IMR-90 (cell line): ENCODE data around the gene EPB41L3. TPM values are rescaled to one million over a fixed set of nuclear protein-coding genes. Genes with fewer than 3 reads are reported as not detected.

Source experiments
- ATAC-seq: fragments of 200-7000 bp; cut with Tn5 transposase; 2 replicates; pipeline ENCODE4 v1.9.1; 2020; ENCODE audit warnings: low read depth, mild to moderate bottlenecking, moderate library complexity
- BruUV-seq: library from RNA; stranded (reverse); fragments of 400-500 nt; replicated peaks from 2 replicates; lab custom pipeline; 2021; lab: Mats Ljungman, UMichigan
- CTCF ChIA-PET: fragments of 300-600 bp; formaldehyde crosslinking; extraction: SDS; loops from one replicate; lab custom pipeline; 2021; ENCODE audit warnings: antibody characterized with exemption; lab: Yijun Ruan, JAX
- POLR2A ChIA-PET: fragments of 300-600 bp; sonication (Branson Sonifier 250); formaldehyde crosslinking; loops from one replicate; lab custom pipeline; 2022; ENCODE audit warnings: antibody characterized with exemption; ENCODE audit not compliant: unreplicated experiment; lab: Charles Lee
- DNase-seq: peaks from one replicate; pipeline ENCODE4 v3.0.0; 2013
- H2AFZ ChIP-seq: replicated peaks from 2 replicates; pipeline ENCODE3; 2013; ENCODE audit warnings: low read length, mild to moderate bottlenecking; ENCODE audit not compliant: poor library complexity
- H2AK5ac ChIP-seq: 2 replicates; pipeline ENCODE4 v1.6.1; 2013; ENCODE audit warnings: low read depth, low read length, inconsistent platforms
- H2AK9ac ChIP-seq: replicated peaks from 2 replicates; pipeline ENCODE3; 2013; ENCODE audit warnings: mild to moderate bottlenecking, low read depth, low read length, moderate library complexity; ENCODE audit not compliant: poor library complexity
- H2BK120ac ChIP-seq: 2 replicates; pipeline ENCODE4 v1.6.1; 2013; ENCODE audit warnings: low read depth, low read length, inconsistent platforms
- H2BK15ac ChIP-seq: 3 replicates; pipeline ENCODE4 v1.6.1; 2013; ENCODE audit warnings: low read depth, low read length, inconsistent platforms
- H2BK20ac ChIP-seq: 2 replicates; pipeline ENCODE4 v1.6.1; 2013; ENCODE audit warnings: low read depth, mild to moderate bottlenecking, inconsistent platforms, low read length, moderate library complexity
- H2BK5ac ChIP-seq: 2 replicates; pipeline ENCODE4 v1.6.1; 2013; ENCODE audit warnings: mild to moderate bottlenecking, low read depth, low read length, inconsistent platforms; ENCODE audit not compliant: poor library complexity, severe bottlenecking
- H3K14ac ChIP-seq: replicated peaks from 2 replicates; pipeline ENCODE4 v1.6.1; 2013; ENCODE audit warnings: low read depth, low read length, inconsistent platforms
- H3K18ac ChIP-seq: 2 replicates; pipeline ENCODE4 v1.6.1; 2013; ENCODE audit warnings: low read depth, low read length, control low read depth
- H3K23ac ChIP-seq: 2 replicates; pipeline ENCODE4 v1.6.1; 2013; ENCODE audit warnings: low read depth, low read length, inconsistent platforms
- H3K27ac ChIP-seq: 2 replicates; pipeline ENCODE4 v1.5.1; 2013; ENCODE audit warnings: mild to moderate bottlenecking, control low read depth, low read length; ENCODE audit not compliant: insufficient read depth
- H3K27me3 ChIP-seq: 2 replicates; pipeline ENCODE4 v1.6.1; 2013; ENCODE audit warnings: low read length; ENCODE audit not compliant: control insufficient read depth, insufficient read depth
- H3K36me3 ChIP-seq: 2 replicates; pipeline ENCODE4 v1.6.1; 2013; ENCODE audit warnings: low read length, mixed read lengths; ENCODE audit not compliant: control insufficient read depth, insufficient read depth
- H3K4ac ChIP-seq: 2 replicates; pipeline ENCODE4 v1.6.1; 2013; ENCODE audit warnings: low read depth, low read length, inconsistent platforms
- H3K4me1 ChIP-seq: 2 replicates; pipeline ENCODE4 v1.6.1; 2013; ENCODE audit warnings: low read length, mixed read lengths; ENCODE audit not compliant: control insufficient read depth, insufficient read depth
- H3K4me2 ChIP-seq: 2 replicates; pipeline ENCODE4 v1.6.1; 2013; ENCODE audit warnings: low read depth, mild to moderate bottlenecking, control low read depth, low read length, moderate library complexity
- H3K4me3 ChIP-seq: 2 replicates; pipeline ENCODE4 v1.5.1; 2013; ENCODE audit warnings: low read depth, mild to moderate bottlenecking, control low read depth, low read length, moderate library complexity; ENCODE audit not compliant: insufficient read depth
- H3K56ac ChIP-seq: 2 replicates; pipeline ENCODE4 v1.6.1; 2013; ENCODE audit warnings: low read length, inconsistent platforms; ENCODE audit not compliant: insufficient read depth; ENCODE audit errors: extremely low read depth
- H3K79me1 ChIP-seq, 2 experiments: 2 replicates each; pipeline ENCODE4 v1.6.1; 2013; ENCODE audit warnings: low read length in 2 of 2, inconsistent platforms in 1 of 2, low read depth in 1 of 2
- H3K9ac ChIP-seq: 2 replicates; pipeline ENCODE4 v1.6.1; 2013; ENCODE audit warnings: low read depth, low read length, control low read depth
- H3K9me1 ChIP-seq: 2 replicates; pipeline ENCODE4 v1.6.1; 2013; ENCODE audit warnings: low read length, inconsistent platforms; ENCODE audit not compliant: insufficient read depth
- H3K9me3 ChIP-seq: 2 replicates; pipeline ENCODE4 v1.6.1; 2013; ENCODE audit warnings: low read length; ENCODE audit not compliant: control insufficient read depth, insufficient read depth
- H4K20me1 ChIP-seq: 2 replicates; pipeline ENCODE4 v1.6.1; 2013; ENCODE audit warnings: low read length, inconsistent platforms; ENCODE audit not compliant: insufficient read depth
- H4K5ac ChIP-seq: 2 replicates; pipeline ENCODE4 v1.6.1; 2013; ENCODE audit warnings: mild to moderate bottlenecking, low read depth, low read length, control low read depth
- H4K8ac ChIP-seq, 2 experiments: 2 replicates each; pipeline ENCODE4 v1.6.1; 2013; ENCODE audit warnings: low read depth in 2 of 2, low read length in 2 of 2, control low read depth in 1 of 2, inconsistent platforms in 1 of 2
- H4K91ac ChIP-seq: 2 replicates; pipeline ENCODE4 v1.6.1; 2013; ENCODE audit warnings: low read depth, low read length, inconsistent platforms; ENCODE audit not compliant: insufficient read depth
- BHLHE40 ChIP-seq: fragments of 150-350 bp; IDR thresholded peaks from 2 replicates; pipeline ENCODE4 v1.6.1; 2016; ENCODE audit warnings: mild to moderate bottlenecking, low read depth, low read length
- CEBPB ChIP-seq: IDR thresholded peaks from 2 replicates; pipeline ENCODE4 v1.6.1; 2012; ENCODE audit warnings: low read depth, low read length, improper control_type of control experiment
- MAZ ChIP-seq: IDR thresholded peaks from 2 replicates; pipeline ENCODE4 v1.6.1; 2012; ENCODE audit warnings: low read depth, mild to moderate bottlenecking, low read length, improper control_type of control experiment, moderate library complexity, borderline replicate concordance
- RAD21 ChIP-seq: IDR thresholded peaks from 2 replicates; pipeline ENCODE4 v1.6.1; 2012; ENCODE audit warnings: low read length, improper control_type of control experiment
- WGBS, 2 experiments: methylation state at CpG; one replicate each; pipeline versions ENCODE4 v1.1.5 to v1.1.7; 2013; ENCODE audit warnings: missing lambda C conversion rate in 2 of 2; ENCODE audit not compliant: insufficient read length in 1 of 2; ENCODE audit errors: extremely low coverage in 2 of 2; 5-methylcytosine and 5-hydroxymethylcytosine counted together
- dilution Hi-C: fragments of 300-500 bp; cut with HindIII; formaldehyde crosslinking; loops from one replicate; pipeline ENCODE4 v1.14.3; 2018; ENCODE audit warnings: low sequenced_read_pairs; ENCODE audit not compliant: unreplicated experiment
- in situ Hi-C: fragments of 300-500 bp; cut with MboI; formaldehyde crosslinking; loops from 3 replicates; pipeline ENCODE4 v1.14.3; 2019; ENCODE audit warnings: low sequenced_read_pairs, inconsistent platforms, mixed read lengths
- intact Hi-C: fragments of 100-400 bp; cut with micrococcal nuclease; formaldehyde crosslinking; loops from 2 replicates; pipeline ENCODE4 v1.10.0; 2022
- polyA plus RNA-seq, 3 experiments: library from polyadenylated mRNA; depleted of rRNA; stranded (reverse); fragments of >200 nt; gene quantifications; 2 replicates each; pipeline ENCODE4 v1.2.3, GENCODE V29; 2012; ENCODE audit warnings: low replicate concordance in 1 of 3
- total RNA-seq: library from RNA; depleted of rRNA; stranded (reverse); fragments of >200 nt; gene quantifications from 2 replicates; pipeline ENCODE4 v1.2.3, GENCODE V29; 2012

Gene EPB41L3
- total and polyA plus RNA-seq, 2 of the 4 experiments (the other 2 are of a cell fraction): 36.6 to 70.3 TPM

DNA sequence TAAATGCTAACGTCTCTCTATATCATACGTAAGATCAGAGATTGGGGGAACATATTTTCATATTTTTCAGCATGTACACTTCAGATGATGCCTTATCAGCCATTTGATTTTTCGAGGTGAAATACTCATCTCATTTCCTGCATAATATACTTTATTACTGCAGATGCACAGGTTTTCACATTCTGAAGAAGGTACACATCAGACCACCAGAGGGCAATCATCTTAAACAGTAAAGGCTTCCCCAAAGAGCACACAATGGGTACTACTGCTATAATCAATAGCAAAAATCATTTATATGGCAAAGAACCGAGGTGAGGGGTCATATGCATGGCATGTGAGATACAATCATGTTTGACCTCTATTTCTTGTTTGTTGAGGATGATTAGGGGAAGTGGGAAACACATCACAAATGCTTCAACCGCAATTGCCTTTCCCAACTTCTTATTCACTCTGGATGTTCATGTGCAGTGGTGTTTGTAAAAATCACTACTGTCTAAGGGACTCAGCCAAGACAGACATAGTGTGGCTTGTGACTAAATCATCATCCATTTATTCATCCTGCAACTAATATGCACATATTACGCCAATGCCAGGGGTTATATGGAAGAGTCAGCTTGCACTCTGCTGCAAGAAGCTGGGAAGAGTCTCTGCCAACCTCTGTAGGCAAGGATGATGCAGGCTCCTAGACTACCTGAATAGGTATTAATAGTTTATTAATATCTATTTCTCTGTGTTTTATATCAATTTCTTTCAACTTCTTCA is 118.7 kb downstream of the EPB41L3 start (continued):
- no peak for TF ChIP-seq MAZ

DNA sequence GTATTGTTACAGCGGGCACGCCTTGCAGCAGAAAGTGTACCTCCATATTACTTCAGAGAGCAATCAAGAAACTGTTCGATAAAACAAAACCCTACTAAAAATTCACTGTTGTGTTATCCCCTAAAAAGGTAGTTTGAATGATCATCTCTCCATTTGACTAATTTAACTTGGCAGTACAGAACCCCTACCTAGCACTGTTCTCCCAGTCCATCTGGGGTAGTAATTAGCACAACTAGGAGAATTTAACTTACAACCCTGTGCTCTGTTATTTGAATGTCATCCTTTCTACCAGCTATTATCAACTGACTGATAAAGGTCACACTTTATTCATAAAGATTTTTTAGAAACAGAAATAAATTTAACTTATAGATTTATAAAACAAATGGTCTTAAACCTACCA is 121.2 kb downstream of the EPB41L3 start:
- no peak overlapping the region for H3K4ac ChIP-seq
- no peak overlapping the region for H3K14ac ChIP-seq
- no peaks in the 10 kb centered on the region for H3K27me3 ChIP-seq
- H3K36me3 ChIP-seq: peaks cover 2% of the 10 kb centered on the region
- no peak overlapping the region for H3K23ac ChIP-seq
- no peaks in the 10 kb centered on the region for H3K9me1 ChIP-seq
- no peak overlapping the region for H3K18ac ChIP-seq
- no peak overlapping the region for H2BK5ac ChIP-seq
- intact Hi-C loops (loop anchor here (10.0 kb wide), 1 partner anchor 422 kb away; no protein-coding TSS in a partner anchor), dilution Hi-C loops (no loop called here), in situ Hi-C loops (no loop called here)
- H2AK5ac ChIP-seq: no peak overlapping the region
- no peak overlapping the region for H3K27ac ChIP-seq
- H2AK9ac ChIP-seq: no peak overlapping the region
- TF ChIP-seq CEBPB: no peak
- TF ChIP-seq BHLHE40: no peak
- no peak for TF ChIP-seq RAD21
- H3K79me1 ChIP-seq: 0 out of 4 replicates have a peak, but pooled peaks cover 0 to 2% of the 10 kb centered on the region in 2 experiments
- ChIA-PET CTCF (no interaction called here), POLR2A (no interaction called here)
- H3K4me3 ChIP-seq: no peak overlapping the region
- no peak overlapping the region for H3K4me2 ChIP-seq
- no peak overlapping the region for H2BK120ac ChIP-seq
- no peak overlapping the region for H2BK15ac ChIP-seq
- H3K56ac ChIP-seq: no peak overlapping the region
- no peak for ATAC-seq
- no peak overlapping the region for H4K8ac ChIP-seq
- H4K5ac ChIP-seq: no peak overlapping the region
- BruUV-seq: no TSS peak
- H4K20me1 ChIP-seq: no peaks in the 10 kb centered on the region
- H3K9ac ChIP-seq: no peak overlapping the region
- H2AFZ ChIP-seq: no peak overlapping the region
- no CpG with 5 or more reads among the region's 3 CpGs for WGBS, 2 experiments
- H3K4me1 ChIP-seq: no peaks in the 10 kb centered on the region
- no peaks in the 10 kb centered on the region for H3K9me3 ChIP-seq
- no peak for DNase-seq
- H2BK20ac ChIP-seq: no peak overlapping the region
- no peak overlapping the region for H4K91ac ChIP-seq
